ENCODE data around the gene GPR87.

DNA sequence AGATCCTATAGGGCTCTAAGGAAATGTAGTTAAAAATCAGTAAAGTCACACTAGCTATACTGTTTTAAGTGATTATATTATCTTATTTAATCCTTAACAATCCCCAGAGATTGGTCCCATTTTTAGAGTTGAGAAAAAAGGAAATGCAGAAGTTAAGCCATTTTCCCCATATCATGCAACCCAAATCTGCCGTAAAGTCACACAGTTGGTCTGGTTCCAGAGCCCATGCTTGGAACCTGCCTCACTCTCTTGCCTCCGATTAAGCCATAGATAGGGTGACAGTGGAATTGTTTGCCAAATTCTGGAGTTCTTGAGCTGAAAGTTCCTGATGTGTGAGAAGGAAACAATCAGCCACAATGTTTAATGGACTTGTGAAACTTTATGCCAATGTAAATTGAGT, 15.1 kb upstream of the GPR87 start:
- TF ChIP-seq EZH2 (IDR thresholded peaks at IDR 0.05; ENCODE audit: insufficient read depth, low read length): no peak
- TF ChIP-seq, protein P1, sequence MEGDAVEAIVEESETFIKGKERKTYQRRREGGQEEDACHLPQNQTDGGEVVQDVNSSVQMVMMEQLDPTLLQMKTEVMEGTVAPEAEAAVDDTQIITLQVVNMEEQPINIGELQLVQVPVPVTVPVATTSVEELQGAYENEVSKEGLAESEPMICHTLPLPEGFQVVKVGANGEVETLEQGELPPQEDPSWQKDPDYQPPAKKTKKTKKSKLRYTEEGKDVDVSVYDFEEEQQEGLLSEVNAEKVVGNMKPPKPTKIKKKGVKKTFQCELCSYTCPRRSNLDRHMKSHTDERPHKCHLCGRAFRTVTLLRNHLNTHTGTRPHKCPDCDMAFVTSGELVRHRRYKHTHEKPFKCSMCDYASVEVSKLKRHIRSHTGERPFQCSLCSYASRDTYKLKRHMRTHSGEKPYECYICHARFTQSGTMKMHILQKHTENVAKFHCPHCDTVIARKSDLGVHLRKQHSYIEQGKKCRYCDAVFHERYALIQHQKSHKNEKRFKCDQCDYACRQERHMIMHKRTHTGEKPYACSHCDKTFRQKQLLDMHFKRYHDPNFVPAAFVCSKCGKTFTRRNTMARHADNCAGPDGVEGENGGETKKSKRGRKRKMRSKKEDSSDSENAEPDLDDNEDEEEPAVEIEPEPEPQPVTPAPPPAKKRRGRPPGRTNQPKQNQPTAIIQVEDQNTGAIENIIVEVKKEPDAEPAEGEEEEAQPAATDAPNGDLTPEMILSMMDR (IDR thresholded peaks at IDR 0.05; ENCODE audit: insufficient read depth, low read depth, low read length): no peak

Data from astrocyte (in vitro differentiated cells and primary cell).